Measurements from ENCODE around the gene NCK1.

NCK1 gene

GRCh38 chr3:136910697-136911096 lies 48.7 kb downstream of the NCK1 start:
- DNase-seq: no peak

- no peak for DNase-seq
Observed at GRCh38 chr3:136913168-136913567, 51.2 kb downstream of the NCK1 start.

GRCh38 chr3:136914739-136915138 lies 52.7 kb downstream of the NCK1 start:
- DNase-seq: no peak

- no peak for DNase-seq
Observed at GRCh38 chr3:136916223-136916622, 54.2 kb downstream of the NCK1 start.

- no peak for DNase-seq
Observed at GRCh38 chr3:136919799-136920580, 58.0 kb downstream of the NCK1 start.

- DNase-seq: no peak
Observed at GRCh38 chr3:136920904-136921611, 59.0 kb downstream of the NCK1 start.

GRCh38 chr3:136925425-136926190 lies 63.6 kb downstream of the NCK1 start:
- no peak for DNase-seq

- DNase-seq: no peak
Observed at GRCh38 chr3:136928240-136928639, 66.2 kb downstream of the NCK1 start.

GRCh38 chr3:136929977-136930670 lies 68.1 kb downstream of the NCK1 start:
- no peak for DNase-seq

- DNase-seq: no peak
Observed at GRCh38 chr3:136931606-136932005, 69.6 kb downstream of the NCK1 start.

- DNase-seq: no peak
Observed at GRCh38 chr3:136932523-136932922, 70.5 kb downstream of the NCK1 start.

- DNase-seq: no peak
Observed at GRCh38 chr3:136932978-136933772, 71.2 kb downstream of the NCK1 start.

- DNase-seq: no peak
Observed at GRCh38 chr3:136937175-136937574, 75.2 kb downstream of the NCK1 start.

GRCh38 chr3:136937851-136938250 lies 75.8 kb downstream of the NCK1 start:
- no peak for DNase-seq

GRCh38 chr3:136938334-136938733 lies 76.3 kb downstream of the NCK1 start:
- DNase-seq: no peak

- no peak for DNase-seq
Observed at GRCh38 chr3:136939489-136939888, 77.5 kb downstream of the NCK1 start.

- no peak for DNase-seq
Observed at GRCh38 chr3:136942803-136943202, 80.8 kb downstream of the NCK1 start.

GRCh38 chr3:136943436-136943835 lies 81.4 kb downstream of the NCK1 start:
- no peak for DNase-seq

- DNase-seq: no peak
Observed at GRCh38 chr3:136946978-136947377, 85.0 kb downstream of the NCK1 start.

GRCh38 chr3:136947477-136947876 lies 85.5 kb downstream of the NCK1 start:
- no peak for DNase-seq

- no peak for DNase-seq
Observed at GRCh38 chr3:136949146-136949545, 87.1 kb downstream of the NCK1 start.

GRCh38 chr3:136949708-136950107 lies 87.7 kb downstream of the NCK1 start:
- DNase-seq: no peak
